GM18517 (cell line): ENCODE results near the gene TENT4A.
"Not testable (repeated sequence)": the region's sequence is repeated elsewhere in the genome, so short reads cannot be mapped to it uniquely, and the experiment has no call there.

Source experiments
- ATAC-seq: cut with Tn5 transposase; IDR thresholded peaks from one replicate; pipeline ENCODE4 v1.9.1; 2021; ENCODE audit warnings: mild to moderate bottlenecking, moderate library complexity; ENCODE audit not compliant: unreplicated experiment

TENT4A gene

GRCh38 chr5:6767481-6768063 is 54.3 kb downstream of the TENT4A start:
- ATAC-seq = no peak

- no peak for ATAC-seq
Measured at GRCh38 chr5:6768590-6769230, 55.5 kb downstream of the TENT4A start.

DNA sequence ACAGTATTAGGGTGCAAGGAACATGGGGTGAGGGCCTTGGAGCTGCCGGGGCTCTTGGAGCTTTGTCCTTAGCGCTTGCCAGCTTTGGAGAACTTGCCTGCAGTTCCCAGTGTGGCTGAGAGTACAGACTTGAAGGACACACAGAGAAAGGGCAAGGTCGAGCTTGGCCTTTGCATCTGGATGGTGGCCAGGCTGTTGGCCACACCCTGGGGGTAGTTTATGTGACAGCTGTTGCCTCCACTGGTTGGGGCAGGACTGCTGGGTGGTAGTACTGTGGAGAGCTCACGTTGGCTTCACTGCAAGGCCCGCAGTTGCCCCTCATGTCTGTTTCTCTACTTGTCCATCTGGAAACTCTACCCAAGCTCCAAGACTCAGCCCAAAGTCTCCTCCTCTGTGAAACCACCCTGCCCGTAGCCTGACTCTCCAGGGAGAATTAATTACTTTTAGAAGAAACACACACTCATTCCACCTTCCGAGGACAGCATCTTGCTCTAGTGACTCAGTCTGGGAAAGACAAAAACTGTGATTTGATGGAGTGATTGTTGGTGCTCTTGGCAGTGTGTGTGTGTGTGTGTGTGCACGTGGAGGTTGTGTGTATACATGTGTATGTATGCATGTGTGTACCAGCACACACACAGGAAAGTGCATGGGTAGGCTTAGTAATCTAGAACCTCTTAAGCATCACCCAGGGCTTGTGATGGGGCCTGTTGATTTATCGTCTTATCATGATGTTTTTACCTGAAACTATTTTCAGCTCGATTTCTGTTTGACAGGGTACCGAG is 57.8 kb downstream of the TENT4A start:
- no peak for ATAC-seq

GRCh38 chr5:6772886-6773285 is 59.7 kb downstream of the TENT4A start:
- no peak for ATAC-seq

- no peak for ATAC-seq
Measured at GRCh38 chr5:6773342-6774035, 60.3 kb downstream of the TENT4A start.

GRCh38 chr5:6774207-6774606 is 61.0 kb downstream of the TENT4A start:
- ATAC-seq = not testable (repeated sequence)

GRCh38 chr5:6774721-6775204 is 61.5 kb downstream of the TENT4A start:
- no peak for ATAC-seq

DNA sequence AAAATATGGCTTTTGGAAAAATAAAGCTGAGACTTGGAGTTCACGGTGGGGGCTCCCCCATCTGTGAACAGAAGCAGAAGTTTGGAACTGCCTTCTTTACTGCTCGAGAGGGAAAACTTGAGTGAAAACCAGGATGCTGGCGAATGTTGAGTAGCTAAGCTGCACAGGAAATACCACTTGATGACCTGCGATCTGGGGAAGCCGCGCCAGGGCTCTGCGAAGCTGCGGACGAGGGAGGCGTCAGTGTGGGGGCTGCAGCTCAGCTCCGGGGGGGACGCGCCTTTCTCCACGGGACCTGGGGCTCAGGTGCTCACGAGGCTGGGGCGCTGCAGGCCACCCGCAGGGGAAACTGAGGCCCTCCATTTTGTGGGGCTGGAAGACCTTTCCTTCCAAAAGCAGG is 62.3 kb downstream of the TENT4A start:
- no peak for ATAC-seq

DNA sequence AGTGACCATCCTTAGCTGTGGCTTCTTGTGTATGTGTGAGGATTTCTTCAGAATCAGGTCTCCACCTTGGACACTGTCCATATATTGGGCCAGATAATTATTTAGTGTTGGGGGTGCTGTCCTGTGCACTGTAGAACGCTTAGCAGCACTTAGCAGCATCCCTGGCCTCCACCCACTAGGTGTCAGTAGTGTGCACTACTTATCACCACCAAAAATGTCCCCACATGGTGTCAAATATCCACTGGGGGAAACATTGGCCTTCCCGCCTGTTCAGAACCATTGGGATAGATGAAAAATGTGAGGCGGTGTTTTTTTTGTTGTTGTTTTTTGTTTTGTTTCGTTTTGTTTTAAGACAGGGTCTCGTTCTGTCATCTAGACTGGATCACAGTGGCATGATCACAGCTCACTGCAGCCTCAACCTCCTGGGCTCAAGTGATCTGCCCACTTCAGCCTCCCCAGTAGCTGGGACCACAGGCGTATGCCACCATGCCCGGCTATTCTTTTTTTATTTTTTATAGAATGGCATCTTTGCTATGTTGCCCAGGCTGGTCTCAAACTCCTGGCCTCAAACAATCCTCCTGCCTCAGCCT is 67.7 kb downstream of the TENT4A start:
- peak; percentile 70 for ATAC-seq

- no peak for ATAC-seq
Measured at GRCh38 chr5:6781716-6782115, 68.5 kb downstream of the TENT4A start.

DNA sequence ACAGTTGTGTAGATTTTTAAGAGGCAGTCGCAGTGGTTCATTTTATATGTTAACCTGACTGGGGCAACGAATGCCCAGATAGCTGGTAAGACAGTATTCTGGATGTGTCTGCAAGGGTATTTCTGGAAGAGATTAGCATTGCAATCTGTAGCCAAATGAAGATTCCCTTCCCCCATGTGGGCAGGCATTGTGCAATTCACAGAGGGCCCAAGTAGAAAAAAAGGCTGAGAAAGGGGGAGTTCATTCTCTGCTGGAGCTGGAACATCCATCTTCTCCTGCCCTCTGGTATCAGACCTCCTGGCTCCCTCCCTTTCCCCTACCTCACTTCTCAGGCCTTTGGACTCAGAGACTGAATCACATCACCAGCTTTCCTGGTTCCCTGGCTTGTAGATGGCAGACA is 70.6 kb downstream of the TENT4A start:
- no peak for ATAC-seq

DNA sequence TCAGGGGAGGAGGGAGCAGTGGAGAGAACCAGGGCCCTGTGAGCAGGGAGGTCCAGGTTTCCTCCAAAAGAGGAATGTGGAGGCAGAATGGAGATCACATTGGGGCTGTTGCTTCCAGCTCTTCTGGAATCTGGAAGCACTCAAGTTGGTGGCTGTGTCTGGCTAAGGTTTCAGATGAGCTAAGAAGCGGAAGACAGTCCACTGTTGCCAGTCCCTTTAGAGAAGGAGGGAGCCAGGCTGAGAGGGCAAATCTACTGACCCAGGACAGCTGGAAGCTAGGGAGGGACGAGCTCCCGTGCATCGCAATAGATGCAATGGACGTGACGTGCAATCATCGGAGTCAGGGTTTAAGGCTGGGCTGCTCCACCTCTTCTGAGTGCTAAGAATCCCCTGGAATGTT is 71.2 kb downstream of the TENT4A start:
- no peak for ATAC-seq

DNA sequence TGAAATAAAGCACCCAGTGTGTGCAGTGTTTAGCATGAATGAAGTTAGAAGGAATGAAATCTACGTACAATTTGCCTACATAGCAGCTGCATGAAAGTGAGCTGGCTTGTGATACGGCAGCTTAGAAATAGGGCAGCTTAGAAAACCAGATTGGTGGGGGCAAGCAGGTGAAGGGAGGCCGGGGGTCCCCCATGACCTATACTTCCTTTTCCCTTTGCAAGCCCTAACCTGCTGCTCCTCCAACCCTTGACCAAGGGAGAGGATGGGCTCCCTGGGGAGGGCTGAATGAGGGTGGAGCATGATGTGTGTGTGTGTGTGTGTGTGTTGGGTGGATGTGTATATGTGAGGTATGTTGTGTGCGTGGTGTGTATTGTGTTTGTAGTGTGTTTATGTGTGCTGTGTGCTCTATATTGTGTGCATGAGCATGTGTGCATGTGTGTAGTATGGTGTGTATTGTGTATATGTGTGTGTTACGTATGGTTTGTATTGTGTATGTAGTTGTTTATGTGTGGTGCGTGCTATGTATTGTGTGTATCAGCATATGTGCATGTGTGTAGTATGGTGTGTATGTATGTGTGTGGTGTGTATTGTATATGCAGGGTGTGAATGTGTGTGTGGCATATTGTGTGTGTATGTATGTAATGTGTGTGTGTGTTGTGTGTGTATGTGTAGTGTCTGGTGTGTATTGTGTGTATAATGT is 72.1 kb downstream of the TENT4A start:
- ATAC-seq = no peak

GRCh38 chr5:6785861-6786180 is 72.6 kb downstream of the TENT4A start:
- ATAC-seq = no peak

DNA sequence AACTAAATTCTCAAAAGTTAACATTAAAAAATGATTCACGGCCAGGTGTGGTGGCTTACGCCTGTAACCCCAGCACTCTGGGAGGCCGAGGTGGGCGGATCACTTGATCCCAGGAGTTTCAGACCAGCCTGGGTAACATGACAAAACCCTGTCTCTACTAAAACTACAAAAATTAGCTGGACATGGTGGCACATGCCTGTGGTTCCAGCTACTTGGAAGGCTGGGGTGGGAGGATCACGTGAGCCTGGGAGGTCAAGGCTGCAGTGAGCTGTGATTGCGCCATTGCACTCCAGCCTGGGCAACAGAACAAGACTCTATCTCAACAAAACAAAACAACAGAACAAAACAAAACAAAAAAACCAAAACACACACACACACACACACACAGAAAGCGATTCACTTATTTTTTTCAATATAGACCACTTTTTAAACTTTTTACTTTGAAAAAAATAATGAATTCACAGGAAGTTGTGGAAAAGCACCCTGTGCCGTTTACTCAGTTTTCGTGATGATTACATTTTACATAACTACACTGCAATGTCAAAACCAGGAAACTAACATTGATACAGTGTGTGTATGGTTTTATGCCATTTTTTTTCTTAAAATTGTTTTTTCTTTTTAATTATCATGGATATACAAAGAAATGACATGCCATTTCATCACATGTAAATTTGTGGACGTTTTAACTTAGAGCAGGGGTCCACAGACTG is 73.7 kb downstream of the TENT4A start:
- no peak for ATAC-seq

- no peak for ATAC-seq
Measured at GRCh38 chr5:6787941-6788340, 74.7 kb downstream of the TENT4A start.

GRCh38 chr5:6788439-6788838 is 75.2 kb downstream of the TENT4A start:
- ATAC-seq = no peak

GRCh38 chr5:6788956-6789649 is 75.9 kb downstream of the TENT4A start:
- no peak for ATAC-seq

- no peak for ATAC-seq
Measured at GRCh38 chr5:6790346-6790865, 77.2 kb downstream of the TENT4A start.
